ENCODE results near the gene PKN2.

DNA sequence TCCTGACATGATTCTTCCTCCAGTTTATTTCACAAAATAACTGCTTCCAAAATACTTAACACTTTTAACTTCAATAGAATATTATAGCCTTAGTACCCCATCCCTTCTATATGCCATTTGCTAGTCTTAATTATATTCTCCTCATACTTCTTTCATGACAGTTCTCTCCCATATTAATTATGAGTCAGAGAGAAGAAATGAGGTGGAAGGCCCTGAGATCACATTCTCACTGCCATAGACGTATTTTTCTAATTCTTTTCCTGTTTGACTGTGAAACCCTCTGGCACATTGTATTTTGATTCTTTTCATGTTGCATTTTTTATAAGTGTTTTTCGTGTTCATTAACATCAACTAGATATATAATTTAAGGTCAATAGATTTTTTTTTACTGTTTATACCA is 118.9 kb downstream of the PKN2 start:
- TF ChIP-seq, protein P1, sequence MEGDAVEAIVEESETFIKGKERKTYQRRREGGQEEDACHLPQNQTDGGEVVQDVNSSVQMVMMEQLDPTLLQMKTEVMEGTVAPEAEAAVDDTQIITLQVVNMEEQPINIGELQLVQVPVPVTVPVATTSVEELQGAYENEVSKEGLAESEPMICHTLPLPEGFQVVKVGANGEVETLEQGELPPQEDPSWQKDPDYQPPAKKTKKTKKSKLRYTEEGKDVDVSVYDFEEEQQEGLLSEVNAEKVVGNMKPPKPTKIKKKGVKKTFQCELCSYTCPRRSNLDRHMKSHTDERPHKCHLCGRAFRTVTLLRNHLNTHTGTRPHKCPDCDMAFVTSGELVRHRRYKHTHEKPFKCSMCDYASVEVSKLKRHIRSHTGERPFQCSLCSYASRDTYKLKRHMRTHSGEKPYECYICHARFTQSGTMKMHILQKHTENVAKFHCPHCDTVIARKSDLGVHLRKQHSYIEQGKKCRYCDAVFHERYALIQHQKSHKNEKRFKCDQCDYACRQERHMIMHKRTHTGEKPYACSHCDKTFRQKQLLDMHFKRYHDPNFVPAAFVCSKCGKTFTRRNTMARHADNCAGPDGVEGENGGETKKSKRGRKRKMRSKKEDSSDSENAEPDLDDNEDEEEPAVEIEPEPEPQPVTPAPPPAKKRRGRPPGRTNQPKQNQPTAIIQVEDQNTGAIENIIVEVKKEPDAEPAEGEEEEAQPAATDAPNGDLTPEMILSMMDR (IDR thresholded peaks at IDR 0.05), result no peak
- TF ChIP-seq POLR2A (IDR thresholded peaks at IDR 0.05), result no peak

All from body of pancreas (tissue), 4 donors.